Measurements from ENCODE around the gene ATP8A2. TPM values are rescaled to one million over a fixed set of nuclear protein-coding genes. Genes with fewer than 3 reads are reported as not detected.

The ATP8A2 gene
- total RNA-seq, 1 experiment from 2014 or later: 0.26 TPM

GRCh38 chr13:26054896-26055295, 683.1 kb downstream of the ATP8A2 start:
- no peaks in the 10 kb centered on the region for H3K4me1 Mint-ChIP-seq (ENCODE audit: insufficient read depth, unreplicated experiment)
- POLR2A ChIA-PET: no interaction called here
- H3K9me3 Mint-ChIP-seq (ENCODE audit: unreplicated experiment): no peaks in the 10 kb centered on the region
- H3K36me3 Mint-ChIP-seq (ENCODE audit: insufficient read depth, unreplicated experiment): no peaks in the 10 kb centered on the region
- H3K27ac Mint-ChIP-seq (ENCODE audit: low read depth, unreplicated experiment): no peak overlapping the region
- DNase-seq (ENCODE audit: unreplicated experiment): no peak
- H3K27me3 Mint-ChIP-seq (ENCODE audit: insufficient read depth, unreplicated experiment): no peaks in the 10 kb centered on the region
- TF ChIP-seq CTCF (IDR thresholded peaks at IDR 0.05; ENCODE audit: unreplicated experiment): no peak
- no peak overlapping the region for H3K4me3 Mint-ChIP-seq (ENCODE audit: unreplicated experiment)
- CTCF ChIA-PET: no interaction called here
- BruUV-seq (replicated peaks): no TSS peak
- intact Hi-C loops (cut with micrococcal nuclease): no loop called here

- no peak for DNase-seq (ENCODE audit: unreplicated experiment)
- ChIA-PET CTCF (interaction anchor here (0.6 to 1.6 kb wide), 4 partner anchors 9 to 544 kb away, joined by 3 to 7 read pairs (median 3); no protein-coding TSS in a partner anchor), POLR2A (no interaction called here)
- TF ChIP-seq CTCF (IDR thresholded peaks at IDR 0.05; ENCODE audit: unreplicated experiment): no peak
- intact Hi-C loops (cut with micrococcal nuclease): no loop called here
- H3K27ac Mint-ChIP-seq (ENCODE audit: low read depth, unreplicated experiment): no peak overlapping the region
- no peaks in the 10 kb centered on the region for H3K9me3 Mint-ChIP-seq (ENCODE audit: unreplicated experiment)
- H3K36me3 Mint-ChIP-seq (ENCODE audit: insufficient read depth, unreplicated experiment): no peaks in the 10 kb centered on the region
- no peaks in the 10 kb centered on the region for H3K27me3 Mint-ChIP-seq (ENCODE audit: insufficient read depth, unreplicated experiment)
- peaks cover 13% of the 10 kb centered on the region for H3K4me1 Mint-ChIP-seq (ENCODE audit: insufficient read depth, unreplicated experiment)
- no peak overlapping the region for H3K4me3 Mint-ChIP-seq (ENCODE audit: unreplicated experiment)
- no TSS peak for BruUV-seq (replicated peaks)
These were observed 686.9 kb downstream of the ATP8A2 start for GRCh38 chr13:26058704-26059103.

- Mint-ChIP-seq H3K27ac (ENCODE audit: low read depth, unreplicated experiment) (no peak overlapping the region), H3K27me3 (ENCODE audit: insufficient read depth, unreplicated experiment) (no peaks in the 10 kb centered on the region), H3K36me3 (ENCODE audit: insufficient read depth, unreplicated experiment) (no peaks in the 10 kb centered on the region), H3K4me3 (ENCODE audit: unreplicated experiment) (no peak overlapping the region), H3K4me1 (ENCODE audit: insufficient read depth, unreplicated experiment) (peaks cover 13% of the 10 kb centered on the region), H3K9me3 (ENCODE audit: unreplicated experiment) (no peaks in the 10 kb centered on the region)
- intact Hi-C loops (cut with micrococcal nuclease): loop anchor here (10.0 kb wide), 1 partner anchor 156 kb away; no protein-coding TSS in a partner anchor
- BruUV-seq (replicated peaks): no TSS peak
- CTCF ChIA-PET: interaction anchor here (0.8 to 5.5 kb wide), 3 partner anchors 231 to 489 kb away, joined by 3 to 46 read pairs (median 3); no protein-coding TSS in a partner anchor
- DNase-seq (ENCODE audit: unreplicated experiment): no peak
- POLR2A ChIA-PET: interaction anchor here (0.6 kb wide), 1 partner anchor 678 kb away, joined by 3 read pairs; no protein-coding TSS in a partner anchor
- TF ChIP-seq CTCF (IDR thresholded peaks at IDR 0.05; ENCODE audit: unreplicated experiment): no peak
These were observed 688.6 kb downstream of the ATP8A2 start for GRCh38 chr13:26060357-26060756.

- no peak for DNase-seq (ENCODE audit: unreplicated experiment)
- intact Hi-C loops (cut with micrococcal nuclease): loop anchor here (10.0 kb wide), 1 partner anchor 156 kb away; no protein-coding TSS in a partner anchor
- no peak overlapping the region for H3K4me3 Mint-ChIP-seq (ENCODE audit: unreplicated experiment)
- TF ChIP-seq CTCF (IDR thresholded peaks at IDR 0.05; ENCODE audit: unreplicated experiment): no peak
- POLR2A ChIA-PET: no interaction called here
- no peaks in the 10 kb centered on the region for H3K27me3 Mint-ChIP-seq (ENCODE audit: insufficient read depth, unreplicated experiment)
- peaks cover 13% of the 10 kb centered on the region for H3K4me1 Mint-ChIP-seq (ENCODE audit: insufficient read depth, unreplicated experiment)
- H3K9me3 Mint-ChIP-seq (ENCODE audit: unreplicated experiment): no peaks in the 10 kb centered on the region
- H3K27ac Mint-ChIP-seq (ENCODE audit: low read depth, unreplicated experiment): no peak overlapping the region
- CTCF ChIA-PET: interaction anchor here (0.5 to 5.5 kb wide), 8 partner anchors 21 to 1035 kb away, joined by 3 to 46 read pairs (median 3); no protein-coding TSS in a partner anchor
- BruUV-seq (replicated peaks): no TSS peak
- H3K36me3 Mint-ChIP-seq (ENCODE audit: insufficient read depth, unreplicated experiment): no peaks in the 10 kb centered on the region
These were observed 689.5 kb downstream of the ATP8A2 start for GRCh38 chr13:26061256-26061655.

Data from MCF 10A (cell line).